HEK293 (cell line): Measurements from ENCODE around the gene DMD.

Experiments
- ZFP37 ChIP-seq: fragments of 450-650 bp; formaldehyde crosslinking; IDR thresholded peaks from 2 replicates; pipeline ENCODE4 v1.5.1; 2016; ENCODE audit warnings: missing biosample characterization, missing genetic modification characterization
- ZNF311 ChIP-seq: fragments of 450-650 bp; formaldehyde crosslinking; IDR thresholded peaks from 2 replicates; pipeline ENCODE4 v1.5.1; 2017; ENCODE audit warnings: missing biosample characterization, missing genetic modification characterization, borderline replicate concordance

DNA sequence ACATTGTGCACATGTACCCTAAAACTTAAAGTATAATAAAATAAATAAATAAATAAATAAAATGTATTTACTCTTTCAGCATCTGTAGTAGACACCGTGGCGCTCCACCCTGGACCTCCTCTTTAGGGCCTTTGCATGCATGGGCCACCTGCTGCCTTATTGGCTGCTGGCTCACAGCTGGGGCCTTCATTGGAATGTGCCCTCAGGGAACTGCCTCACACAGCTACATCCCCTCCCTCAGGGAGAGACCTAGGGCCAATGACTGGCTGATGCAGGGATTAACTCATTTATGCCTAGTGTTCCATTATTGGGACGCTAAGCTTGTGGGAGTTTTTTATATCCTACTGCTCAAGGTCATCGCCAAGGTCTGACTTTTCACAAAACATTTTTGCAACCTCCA, 1836.6 kb downstream of the DMD start:
- TF ChIP-seq ZNF311 (tag by site-specific recombination) (no peak), ZFP37 (tag by site-specific recombination) (no peak)
